LNCaP clone FGC (cell line): ENCODE results near the gene TMEM151A.

Source experiments
- DNase-seq: peaks from one replicate; pipeline ENCODE4 v3.0.0-alpha.2; 2011; ENCODE audit warnings: low read depth
- H3K4me3 ChIP-seq: 2 replicates; pipeline ENCODE4 v1.5.1; 2011; ENCODE audit warnings: mild to moderate bottlenecking, low read depth, low read length, control low read depth
- CTCF ChIP-seq: IDR thresholded peaks from 2 replicates; pipeline ENCODE4 v1.5.1; 2012; ENCODE audit warnings: mild to moderate bottlenecking; ENCODE audit not compliant: control insufficient read depth, insufficient read depth; ENCODE audit errors: extremely low read depth

The TMEM151A gene

GRCh38 chr11:66293777-66294625 lies 2.3 kb downstream of the TMEM151A start:
- no peak for TF ChIP-seq CTCF
- no peak overlapping the region for H3K4me3 ChIP-seq

GRCh38 chr11:66294626-66295620 lies 3.2 kb downstream of the TMEM151A start:
- DNase-seq: no peak
- no peak overlapping the region for H3K4me3 ChIP-seq
- no peak for TF ChIP-seq CTCF

More at GRCh38 chr11:66293777-66294625, 2.3 kb downstream of the TMEM151A start:
- no peak for DNase-seq

GRCh38 chr11:66297610-66298009 lies 5.9 kb downstream of the TMEM151A start:
- TF ChIP-seq CTCF: no peak

GRCh38 chr11:66299186-66299585 lies 7.5 kb downstream of the TMEM151A start:
- TF ChIP-seq CTCF: no peak

More at GRCh38 chr11:66297610-66298009, 5.9 kb downstream of the TMEM151A start:
- no peak for DNase-seq
- no peak overlapping the region for H3K4me3 ChIP-seq

GRCh38 chr11:66302656-66303055 lies 11.0 kb downstream of the TMEM151A start:
- H3K4me3 ChIP-seq: no peak overlapping the region
- TF ChIP-seq CTCF: no peak
- DNase-seq: no peak

More at GRCh38 chr11:66299186-66299585, 7.5 kb downstream of the TMEM151A start:
- DNase-seq: no peak
- no peak overlapping the region for H3K4me3 ChIP-seq

- no peak for DNase-seq
- TF ChIP-seq CTCF: no peak
- H3K4me3 ChIP-seq: no peak overlapping the region
These were observed 17.8 kb downstream of the TMEM151A start for GRCh38 chr11:66309475-66309874.
